NB4 (cell line): ENCODE measurements around the gene FAM241A.

Experiments used
- MYC ChIP-seq: IDR thresholded peaks from 2 replicates; pipeline ENCODE4 v1.6.1; 2011; ENCODE audit warnings: low read depth, low read length
- POLR2A ChIP-seq: IDR thresholded peaks from 2 replicates; pipeline ENCODE4 v1.6.1; 2011; ENCODE audit warnings: mild to moderate bottlenecking; ENCODE audit not compliant: insufficient read length; ENCODE audit errors: extremely low read depth
- TF ChIP-seq, protein P1 (sequence below): IDR thresholded peaks from one replicate; pipeline ENCODE4 v1.5.1; 2012; ENCODE audit warnings: low read depth, low read length
- TF ChIP-seq, protein P2 (sequence below): IDR thresholded peaks from 2 replicates; pipeline ENCODE4 v1.6.1; 2011; ENCODE audit warnings: low read depth, low read length

DNA sequence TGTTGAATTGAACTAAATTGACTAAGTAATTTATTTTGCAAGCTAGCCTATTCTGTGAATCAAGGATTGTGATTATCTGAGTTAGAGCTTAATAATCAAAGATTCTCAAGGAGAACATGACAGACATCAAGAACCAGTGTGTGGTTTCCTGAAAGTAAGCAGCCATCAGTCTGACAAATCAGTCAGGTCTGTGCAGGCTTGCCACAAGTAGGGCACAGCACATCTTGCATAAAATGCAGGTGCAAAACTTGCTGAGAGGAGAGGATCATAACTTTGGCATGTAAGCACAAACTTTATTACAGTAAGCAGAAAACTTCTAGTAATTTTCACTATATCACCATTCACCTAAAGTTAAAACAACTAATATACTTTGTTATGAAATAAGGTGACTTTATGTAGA is 22.5 kb downstream of the FAM241A start:
- TF ChIP-seq POLR2A (no peak), MYC (no peak)
- TF ChIP-seq, protein P1, sequence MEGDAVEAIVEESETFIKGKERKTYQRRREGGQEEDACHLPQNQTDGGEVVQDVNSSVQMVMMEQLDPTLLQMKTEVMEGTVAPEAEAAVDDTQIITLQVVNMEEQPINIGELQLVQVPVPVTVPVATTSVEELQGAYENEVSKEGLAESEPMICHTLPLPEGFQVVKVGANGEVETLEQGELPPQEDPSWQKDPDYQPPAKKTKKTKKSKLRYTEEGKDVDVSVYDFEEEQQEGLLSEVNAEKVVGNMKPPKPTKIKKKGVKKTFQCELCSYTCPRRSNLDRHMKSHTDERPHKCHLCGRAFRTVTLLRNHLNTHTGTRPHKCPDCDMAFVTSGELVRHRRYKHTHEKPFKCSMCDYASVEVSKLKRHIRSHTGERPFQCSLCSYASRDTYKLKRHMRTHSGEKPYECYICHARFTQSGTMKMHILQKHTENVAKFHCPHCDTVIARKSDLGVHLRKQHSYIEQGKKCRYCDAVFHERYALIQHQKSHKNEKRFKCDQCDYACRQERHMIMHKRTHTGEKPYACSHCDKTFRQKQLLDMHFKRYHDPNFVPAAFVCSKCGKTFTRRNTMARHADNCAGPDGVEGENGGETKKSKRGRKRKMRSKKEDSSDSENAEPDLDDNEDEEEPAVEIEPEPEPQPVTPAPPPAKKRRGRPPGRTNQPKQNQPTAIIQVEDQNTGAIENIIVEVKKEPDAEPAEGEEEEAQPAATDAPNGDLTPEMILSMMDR: no peak
- TF ChIP-seq, protein P2, sequence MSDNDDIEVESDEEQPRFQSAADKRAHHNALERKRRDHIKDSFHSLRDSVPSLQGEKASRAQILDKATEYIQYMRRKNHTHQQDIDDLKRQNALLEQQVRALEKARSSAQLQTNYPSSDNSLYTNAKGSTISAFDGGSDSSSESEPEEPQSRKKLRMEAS: no peak
